ENCODE data around the gene GFRA1.

The GFRA1 gene

DNA sequence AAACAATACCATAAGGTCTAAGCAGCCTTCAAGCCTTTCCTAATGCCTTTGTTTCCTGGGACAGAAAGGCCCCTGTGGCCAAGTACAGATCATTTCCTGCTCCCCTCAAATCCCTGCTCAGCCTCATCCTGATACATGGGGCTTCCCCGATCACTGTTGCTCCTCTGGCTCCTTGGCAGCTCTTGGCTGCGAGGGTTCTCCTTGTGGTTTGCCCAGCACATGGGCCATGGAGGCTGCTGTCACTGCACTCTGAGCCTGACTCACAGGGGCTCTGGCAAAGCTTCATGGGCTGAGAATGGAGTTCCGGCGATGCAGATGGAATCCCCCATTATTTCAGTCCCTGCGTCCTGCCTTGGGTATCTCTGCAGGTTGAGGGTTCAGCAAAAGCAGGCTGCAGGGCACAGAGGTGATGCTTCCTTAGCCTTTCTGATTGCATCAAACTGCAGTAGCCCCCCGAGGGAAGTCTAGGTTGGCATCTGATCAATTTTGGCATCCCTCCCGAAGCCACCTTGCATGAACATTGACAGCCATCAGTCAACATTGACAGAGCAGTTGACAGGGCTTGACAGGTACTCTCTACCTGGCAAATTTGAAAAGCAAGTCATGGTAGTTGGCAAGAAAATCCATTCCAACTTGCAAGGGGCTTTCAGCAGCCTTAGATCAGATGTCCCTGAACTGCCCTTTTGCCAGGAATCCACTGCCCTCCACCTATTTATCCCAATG, 168.6 kb downstream of the GFRA1 start:
- Histone ChIP-seq H3K9me3 (ENCODE audit: low read length) (no peaks in the 10 kb centered on the region), H3K36me3 (ENCODE audit: insufficient read depth, low read length) (no peaks in the 10 kb centered on the region), H3K4me1 (ENCODE audit: insufficient read depth, low read length) (peaks cover 2% of the 10 kb centered on the region), H3K27me3 (ENCODE audit: control insufficient read depth in 1 of 2, insufficient read depth in 2 of 2, low read length in 2 of 2) (no peaks in the 10 kb centered on the region), H3K27ac (ENCODE audit: low read depth, low read length) (no peak overlapping the region), H3K4me3 (ENCODE audit: low read depth in 1 of 2, low read length in 2 of 2) (no peak overlapping the region), H3K9ac (ENCODE audit: low read length) (no peak overlapping the region)

DNA sequence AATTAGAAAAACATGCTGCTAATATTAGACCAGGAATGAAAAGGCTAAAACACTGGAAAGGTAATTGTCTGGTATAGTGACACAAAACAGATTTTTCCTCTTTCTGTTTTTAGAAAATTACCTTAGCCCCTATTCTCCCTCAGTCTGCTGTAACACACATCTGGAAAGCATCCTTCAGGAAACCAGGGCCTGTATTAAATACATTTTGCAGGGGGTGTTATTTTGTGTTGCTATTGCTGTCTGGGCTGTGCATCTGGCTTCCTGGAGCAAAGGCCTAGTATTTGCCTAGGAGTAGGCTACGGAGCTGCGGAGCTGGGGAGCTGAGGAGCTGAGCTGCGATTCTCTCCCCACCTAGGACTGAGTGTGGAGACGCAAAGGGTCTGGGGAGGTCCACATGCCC, 169.3 kb downstream of the GFRA1 start:
- Histone ChIP-seq H3K36me3 (ENCODE audit: insufficient read depth, low read length) (no peaks in the 10 kb centered on the region), H3K4me1 (ENCODE audit: insufficient read depth, low read length) (peaks cover 9% of the 10 kb centered on the region), H3K9me3 (ENCODE audit: low read length) (no peaks in the 10 kb centered on the region)

DNA sequence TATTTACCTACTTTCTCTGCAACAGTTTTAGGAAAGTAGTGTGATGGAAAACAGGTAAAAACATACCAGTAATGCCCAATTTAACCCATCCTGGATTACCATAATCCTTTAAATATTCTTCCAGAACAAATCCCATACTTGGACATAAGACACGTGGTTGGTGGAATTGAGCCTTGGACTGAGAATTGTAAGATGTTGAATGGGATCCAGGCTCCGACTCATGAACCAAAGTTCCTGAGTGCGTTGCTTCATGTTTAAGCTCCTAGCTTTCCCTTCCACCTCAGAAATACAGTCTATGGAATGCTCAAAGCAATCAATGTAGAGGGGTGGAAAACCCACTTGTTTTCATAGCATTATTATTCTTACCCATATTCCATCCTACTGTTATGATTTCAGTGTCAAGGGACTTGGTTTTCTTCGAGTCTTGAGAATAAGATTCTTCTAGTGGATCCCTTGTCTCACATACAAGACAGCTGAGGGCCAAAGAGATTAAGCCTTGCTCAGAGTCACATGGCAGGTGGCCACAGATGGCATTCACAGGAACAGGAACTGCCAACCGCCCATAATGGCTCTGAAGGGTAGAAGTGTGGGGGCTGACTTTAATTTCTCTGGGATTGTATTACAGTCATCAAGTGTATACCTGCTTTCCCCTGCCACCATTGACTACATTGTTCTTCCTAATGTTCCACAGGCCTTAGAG, 171.2 kb downstream of the GFRA1 start:
- H3K4me1 ChIP-seq (ENCODE audit: insufficient read depth, low read length), result peaks cover 21% of the 10 kb centered on the region
- no peak overlapping the region for H3K27ac ChIP-seq (ENCODE audit: low read depth, low read length)
- H3K27me3 ChIP-seq (ENCODE audit: control insufficient read depth in 1 of 2, insufficient read depth in 2 of 2, low read length in 2 of 2), result no peaks in the 10 kb centered on the region
- no peaks in the 10 kb centered on the region for H3K36me3 ChIP-seq (ENCODE audit: insufficient read depth, low read length)
- no peaks in the 10 kb centered on the region for H3K9me3 ChIP-seq (ENCODE audit: low read length)
- no peak overlapping the region for H3K4me3 ChIP-seq (ENCODE audit: low read depth in 1 of 2, low read length in 2 of 2)
- H3K9ac ChIP-seq (ENCODE audit: low read length), result no peak overlapping the region

More for the DNA sequence above, 169.3 kb downstream of the GFRA1 start:
- Histone ChIP-seq H3K9ac (ENCODE audit: low read length) (no peak overlapping the region), H3K27me3 (ENCODE audit: control insufficient read depth in 1 of 2, insufficient read depth in 2 of 2, low read length in 2 of 2) (no peaks in the 10 kb centered on the region), H3K4me3 (ENCODE audit: low read depth in 1 of 2, low read length in 2 of 2) (no peak overlapping the region), H3K27ac (ENCODE audit: low read depth, low read length) (no peak overlapping the region)

DNA sequence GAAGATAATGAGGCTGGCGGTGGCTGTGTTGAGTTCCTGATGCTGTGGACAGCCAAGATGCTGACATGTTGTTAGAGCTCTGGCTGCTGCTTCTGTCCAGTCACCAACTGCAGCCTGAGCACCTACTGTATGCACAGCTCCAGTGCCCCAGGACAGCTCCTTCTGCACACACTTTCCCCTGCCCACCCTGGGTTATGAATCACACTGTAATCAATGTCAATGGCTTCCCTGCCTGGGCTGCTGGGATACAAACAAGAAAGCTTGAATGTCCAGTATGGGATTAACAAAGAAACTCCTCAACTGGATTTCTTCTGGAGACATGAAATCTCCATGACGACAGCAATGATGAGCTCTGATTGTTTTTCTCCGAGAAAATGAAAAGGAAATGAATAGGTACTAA, 172.0 kb downstream of the GFRA1 start:
- no peaks in the 10 kb centered on the region for H3K9me3 ChIP-seq (ENCODE audit: low read length)
- H3K27ac ChIP-seq (ENCODE audit: low read depth, low read length), result no peak overlapping the region
- no peak overlapping the region for H3K4me3 ChIP-seq (ENCODE audit: low read depth in 1 of 2, low read length in 2 of 2)
- H3K9ac ChIP-seq (ENCODE audit: low read length), result no peak overlapping the region
- H3K4me1 ChIP-seq (ENCODE audit: insufficient read depth, low read length), result peaks cover 21% of the 10 kb centered on the region
- H3K27me3 ChIP-seq (ENCODE audit: control insufficient read depth in 1 of 2, insufficient read depth in 2 of 2, low read length in 2 of 2), result no peaks in the 10 kb centered on the region
- H3K36me3 ChIP-seq (ENCODE audit: insufficient read depth, low read length), result no peaks in the 10 kb centered on the region

DNA sequence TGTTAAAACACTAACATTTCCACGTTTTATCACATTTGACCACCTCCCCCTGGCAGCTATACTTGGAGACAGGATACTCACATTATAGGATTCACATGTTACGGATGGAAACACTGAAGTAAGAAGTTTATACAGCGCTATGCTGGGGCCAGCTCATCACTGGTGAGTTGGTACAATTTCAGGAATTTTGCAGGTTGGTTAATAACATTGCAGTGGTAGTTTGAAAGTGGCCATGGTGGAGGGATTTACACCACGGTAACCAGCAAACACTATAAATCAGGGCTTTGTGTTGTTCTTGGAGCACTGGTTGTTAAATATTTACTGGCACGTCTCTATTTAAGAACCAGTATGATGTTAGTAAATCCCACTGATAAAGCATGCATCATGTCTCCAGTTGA, 174.0 kb downstream of the GFRA1 start:
- H3K9ac ChIP-seq (ENCODE audit: low read length), result no peak overlapping the region
- no peaks in the 10 kb centered on the region for H3K36me3 ChIP-seq (ENCODE audit: insufficient read depth, low read length)
- no peak overlapping the region for H3K27ac ChIP-seq (ENCODE audit: low read depth, low read length)
- H3K4me1 ChIP-seq (ENCODE audit: insufficient read depth, low read length), result peaks cover 21% of the 10 kb centered on the region
- H3K9me3 ChIP-seq (ENCODE audit: low read length), result no peaks in the 10 kb centered on the region
- H3K4me3 ChIP-seq (ENCODE audit: low read depth in 1 of 2, low read length in 2 of 2), result no peak overlapping the region
- H3K27me3 ChIP-seq (ENCODE audit: control insufficient read depth in 1 of 2, insufficient read depth in 2 of 2, low read length in 2 of 2), result no peaks in the 10 kb centered on the region

DNA sequence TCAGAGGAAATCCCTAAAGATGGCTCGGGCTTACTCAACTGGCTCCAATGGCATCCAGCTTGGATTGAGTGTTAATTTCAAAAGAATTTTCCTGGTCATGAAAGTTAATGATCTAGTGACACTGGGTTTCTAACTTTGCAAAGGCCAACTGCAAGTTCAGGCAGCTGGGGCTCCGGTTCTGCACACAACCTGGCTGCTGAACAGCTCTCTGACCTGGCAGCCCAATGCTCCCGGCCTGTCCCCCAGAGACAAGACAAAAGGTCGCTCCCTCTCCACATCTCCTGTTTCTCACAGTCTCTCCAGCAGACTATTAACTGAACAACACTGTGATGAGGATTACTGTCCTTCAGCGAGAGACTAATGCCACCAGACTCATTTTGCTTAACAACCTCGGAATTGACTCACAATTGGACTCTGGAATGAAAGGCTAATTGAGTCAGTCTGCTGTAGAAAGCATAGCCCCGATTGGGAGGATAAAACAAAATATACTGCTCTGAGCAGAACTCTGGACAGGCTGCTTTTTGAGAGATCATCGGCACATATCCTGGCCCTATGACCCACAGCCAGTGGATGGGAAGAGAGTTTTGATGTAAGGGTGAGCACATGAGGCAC, 174.5 kb downstream of the GFRA1 start:
- Histone ChIP-seq H3K4me1 (ENCODE audit: insufficient read depth, low read length) (peaks cover 21% of the 10 kb centered on the region), H3K4me3 (ENCODE audit: low read depth in 1 of 2, low read length in 2 of 2) (no peak overlapping the region), H3K9me3 (ENCODE audit: low read length) (no peaks in the 10 kb centered on the region), H3K27me3 (ENCODE audit: control insufficient read depth in 1 of 2, insufficient read depth in 2 of 2, low read length in 2 of 2) (no peaks in the 10 kb centered on the region), H3K36me3 (ENCODE audit: insufficient read depth, low read length) (no peaks in the 10 kb centered on the region), H3K27ac (ENCODE audit: low read depth, low read length) (no peak overlapping the region), H3K9ac (ENCODE audit: low read length) (no peak overlapping the region)

DNA sequence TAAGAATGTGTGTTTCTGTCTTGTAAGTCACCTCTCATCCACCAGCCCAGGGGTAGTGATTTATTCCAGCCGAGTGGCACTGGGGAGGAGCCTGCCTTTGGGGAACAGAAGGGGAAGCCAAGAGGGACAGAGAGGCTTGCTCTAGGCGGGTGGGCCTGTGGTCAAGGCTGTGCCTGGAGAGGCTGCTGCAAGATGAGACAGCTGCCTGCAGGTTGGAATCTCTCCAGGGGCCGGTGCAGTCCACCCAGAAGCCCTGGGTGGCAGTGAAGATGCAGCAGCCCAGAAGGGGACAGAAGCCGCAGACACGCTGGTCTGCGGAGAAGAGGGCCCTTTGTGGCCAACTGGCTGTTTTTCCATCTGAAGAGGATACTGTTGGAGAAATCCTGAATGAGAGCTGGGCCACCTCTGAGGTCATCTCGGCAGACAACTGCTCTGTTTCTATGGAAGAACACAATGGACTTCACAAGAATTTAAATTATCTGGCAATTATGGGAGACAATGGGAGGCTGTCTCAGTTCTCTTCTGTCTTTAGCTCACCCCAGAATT, 175.7 kb downstream of the GFRA1 start:
- H3K9ac ChIP-seq (ENCODE audit: low read length), result no peak overlapping the region
- H3K36me3 ChIP-seq (ENCODE audit: insufficient read depth, low read length), result no peaks in the 10 kb centered on the region

DNA sequence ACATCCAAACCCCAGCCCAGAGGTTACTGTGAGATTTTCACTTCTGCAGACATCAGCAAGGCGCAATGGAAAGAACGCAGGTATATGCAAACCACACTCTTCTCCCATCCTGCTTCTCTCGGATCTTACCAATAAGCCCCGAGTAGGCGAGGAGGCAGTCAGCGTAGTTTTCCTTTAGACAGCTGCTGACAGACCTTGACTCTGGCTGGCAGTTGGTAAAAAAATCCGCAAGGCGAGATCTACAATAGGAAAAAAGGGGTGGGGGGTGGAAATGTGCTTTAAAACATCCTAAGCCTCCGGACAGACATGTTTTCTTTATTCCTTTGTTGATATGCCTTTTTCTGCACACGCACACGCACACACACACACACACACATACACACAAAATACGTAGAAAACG, 176.5 kb downstream of the GFRA1 start:
- Histone ChIP-seq H3K36me3 (ENCODE audit: insufficient read depth, low read length) (no peaks in the 10 kb centered on the region), H3K4me3 (ENCODE audit: low read depth in 1 of 2, low read length in 2 of 2) (no peak overlapping the region), H3K4me1 (ENCODE audit: insufficient read depth, low read length) (peaks cover 21% of the 10 kb centered on the region), H3K27me3 (ENCODE audit: control insufficient read depth in 1 of 2, insufficient read depth in 2 of 2, low read length in 2 of 2) (no peaks in the 10 kb centered on the region), H3K27ac (ENCODE audit: low read depth, low read length) (no peak overlapping the region), H3K9ac (ENCODE audit: low read length) (no peak overlapping the region), H3K9me3 (ENCODE audit: low read length) (no peaks in the 10 kb centered on the region)

More for the DNA sequence above, 175.7 kb downstream of the GFRA1 start:
- Histone ChIP-seq H3K27ac (ENCODE audit: low read depth, low read length) (no peak overlapping the region), H3K27me3 (ENCODE audit: control insufficient read depth in 1 of 2, insufficient read depth in 2 of 2, low read length in 2 of 2) (no peaks in the 10 kb centered on the region), H3K4me3 (ENCODE audit: low read depth in 1 of 2, low read length in 2 of 2) (no peak overlapping the region), H3K9me3 (ENCODE audit: low read length) (no peaks in the 10 kb centered on the region), H3K4me1 (ENCODE audit: insufficient read depth, low read length) (peaks cover 21% of the 10 kb centered on the region)

DNA sequence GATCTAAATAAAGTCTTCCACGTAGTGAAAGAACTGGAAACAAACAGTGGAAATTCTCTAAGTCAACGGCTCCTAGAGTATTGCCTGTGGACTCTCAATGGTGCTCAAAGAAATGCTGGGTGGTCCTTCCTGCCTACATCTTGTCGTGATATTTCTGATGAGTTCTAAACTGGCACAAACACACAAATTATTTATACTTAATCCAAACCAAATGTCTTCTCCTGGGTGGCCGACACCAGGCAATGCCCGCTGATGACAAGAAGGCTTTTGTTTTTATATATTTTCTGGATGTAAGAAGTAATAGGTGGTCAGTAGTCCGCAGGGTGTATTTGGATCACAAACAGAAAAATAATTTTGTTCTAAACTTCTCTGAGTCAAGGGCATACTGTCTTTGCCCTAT, 178.7 kb downstream of the GFRA1 start:
- H3K27me3 ChIP-seq (ENCODE audit: control insufficient read depth in 1 of 2, insufficient read depth in 2 of 2, low read length in 2 of 2), result no peaks in the 10 kb centered on the region
- no peaks in the 10 kb centered on the region for H3K9me3 ChIP-seq (ENCODE audit: low read length)
- peaks cover 23% of the 10 kb centered on the region for H3K4me1 ChIP-seq (ENCODE audit: insufficient read depth, low read length)
- H3K4me3 ChIP-seq (ENCODE audit: low read depth in 1 of 2, low read length in 2 of 2), result no peak overlapping the region
- no peak overlapping the region for H3K27ac ChIP-seq (ENCODE audit: low read depth, low read length)
- no peaks in the 10 kb centered on the region for H3K36me3 ChIP-seq (ENCODE audit: insufficient read depth, low read length)
- no peak overlapping the region for H3K9ac ChIP-seq (ENCODE audit: low read length)

DNA sequence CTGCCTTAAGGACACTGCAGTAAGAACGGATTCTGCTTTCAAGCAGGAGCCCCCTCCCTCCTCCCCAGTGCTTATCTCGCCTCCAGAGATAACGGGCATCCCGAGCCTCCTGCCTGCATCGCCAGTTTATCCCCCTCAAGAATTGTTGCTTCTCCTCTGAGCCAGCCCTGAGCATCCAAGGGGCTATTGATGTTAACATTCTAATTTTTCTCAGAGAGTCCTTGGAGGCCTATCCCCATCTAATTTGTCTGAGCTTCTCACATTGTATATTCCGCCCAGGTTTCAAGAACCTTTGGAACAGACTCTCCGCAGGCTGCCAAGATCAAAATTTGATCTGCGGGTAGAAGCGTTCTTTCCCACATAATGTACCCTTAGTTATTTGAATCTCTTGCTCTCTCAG, 180.0 kb downstream of the GFRA1 start:
- peaks cover 14% of the 10 kb centered on the region for H3K4me1 ChIP-seq (ENCODE audit: insufficient read depth, low read length)
- H3K27ac ChIP-seq (ENCODE audit: low read depth, low read length), result no peak overlapping the region
- no peaks in the 10 kb centered on the region for H3K27me3 ChIP-seq (ENCODE audit: control insufficient read depth in 1 of 2, insufficient read depth in 2 of 2, low read length in 2 of 2)
- no peaks in the 10 kb centered on the region for H3K9me3 ChIP-seq (ENCODE audit: low read length)
- no peaks in the 10 kb centered on the region for H3K36me3 ChIP-seq (ENCODE audit: insufficient read depth, low read length)
- H3K4me3 ChIP-seq (ENCODE audit: low read depth in 1 of 2, low read length in 2 of 2), result no peak overlapping the region
- no peak overlapping the region for H3K9ac ChIP-seq (ENCODE audit: low read length)

DNA sequence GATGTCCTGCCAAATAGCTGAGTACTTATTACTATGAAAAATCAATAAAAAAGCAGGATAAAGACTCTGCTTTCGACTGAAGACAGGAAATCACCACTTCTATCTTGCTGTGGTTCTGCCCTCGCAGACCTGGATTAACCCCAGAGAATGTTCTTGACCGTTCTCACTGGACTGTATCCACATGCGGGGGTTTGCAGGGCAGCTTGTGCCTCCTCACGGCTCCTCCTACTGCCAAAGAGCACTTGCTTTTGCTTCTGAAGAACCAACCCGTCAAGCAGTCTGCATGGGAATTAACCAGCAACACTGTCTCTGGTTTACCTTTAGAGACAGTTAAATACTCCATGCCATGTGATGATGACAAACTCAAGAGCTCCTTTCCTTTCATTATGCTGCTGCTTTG, 184.0 kb downstream of the GFRA1 start:
- Histone ChIP-seq H3K36me3 (ENCODE audit: insufficient read depth, low read length) (no peaks in the 10 kb centered on the region), H3K9ac (ENCODE audit: low read length) (no peak overlapping the region), H3K4me1 (ENCODE audit: insufficient read depth, low read length) (peaks cover 8% of the 10 kb centered on the region), H3K9me3 (ENCODE audit: low read length) (no peaks in the 10 kb centered on the region), H3K4me3 (ENCODE audit: low read depth in 1 of 2, low read length in 2 of 2) (no peak overlapping the region), H3K27me3 (ENCODE audit: control insufficient read depth in 1 of 2, insufficient read depth in 2 of 2, low read length in 2 of 2) (no peaks in the 10 kb centered on the region), H3K27ac (ENCODE audit: low read depth, low read length) (no peak overlapping the region)

All from muscle layer of colon (tissue), 2 donors.